Loucy (cell line): ENCODE measurements around the gene RASSF5.

ENCODE experiments used
- H2AFZ ChIP-seq: fragments of 200-600 bp; sonication (generic); 2 replicates; pipeline ENCODE4 v1.6.0; 2016; ENCODE audit warnings: antibody characterized with exemption, mild to moderate bottlenecking, low read length, moderate library complexity
- H3F3A ChIP-seq: fragments of 200-600 bp; 2 replicates; pipeline ENCODE4 v1.6.0; 2016; ENCODE audit warnings: antibody characterized with exemption, low read depth, mild to moderate bottlenecking
- H3K27me3 ChIP-seq: fragments of 200-600 bp; sonication (generic); 2 replicates; pipeline ENCODE4 v1.6.1; 2014; ENCODE audit warnings: low read length, mild to moderate bottlenecking; ENCODE audit not compliant: insufficient read depth, poor library complexity, severe bottlenecking
- H3K36me3 ChIP-seq: fragments of 200-600 bp; sonication (generic); 2 replicates; pipeline ENCODE4 v1.6.1; 2016; ENCODE audit warnings: low read length; ENCODE audit not compliant: insufficient read depth
- H3K4me1 ChIP-seq: fragments of 200-600 bp; sonication (generic); 2 replicates; pipeline ENCODE4 v1.5.1; 2014; ENCODE audit warnings: low read length, mild to moderate bottlenecking; ENCODE audit not compliant: insufficient read depth, poor library complexity, severe bottlenecking
- H3K4me2 ChIP-seq: fragments of 200-600 bp; sonication (generic); 2 replicates; pipeline ENCODE4 v1.6.0; 2014; ENCODE audit warnings: antibody characterized with exemption, low read length, low read depth, mild to moderate bottlenecking; ENCODE audit not compliant: poor library complexity, severe bottlenecking
- H3K4me3 ChIP-seq: fragments of 200-600 bp; sonication (generic); 2 replicates; pipeline ENCODE4 v1.5.1; 2014; ENCODE audit warnings: low read length, mild to moderate bottlenecking, mixed read lengths; ENCODE audit not compliant: poor library complexity, severe bottlenecking
- H3K79me2 ChIP-seq: fragments of 200-600 bp; sonication (generic); 2 replicates; pipeline ENCODE4 v1.6.1; 2014; ENCODE audit warnings: low read length; ENCODE audit not compliant: insufficient read depth
- H3K9ac ChIP-seq: fragments of 200-600 bp; sonication (generic); 2 replicates; pipeline ENCODE4 v1.6.0; 2014; ENCODE audit warnings: mild to moderate bottlenecking, low read depth, low read length, moderate library complexity; ENCODE audit not compliant: poor library complexity, severe bottlenecking
- H3K9me2 ChIP-seq: fragments of 200-600 bp; sonication (generic); replicated peaks from 2 replicates; pipeline ENCODE4 v1.6.1; 2016; ENCODE audit warnings: low read depth, low read length, mixed read lengths
- H3K9me3 ChIP-seq: fragments of 200-600 bp; sonication (generic); 2 replicates; pipeline ENCODE4 v1.6.1; 2014; ENCODE audit warnings: mild to moderate bottlenecking, antibody characterized with exemption, low read length, low read depth; ENCODE audit not compliant: insufficient read depth
- H4K20me1 ChIP-seq: fragments of 200-600 bp; sonication (generic); 2 replicates; pipeline ENCODE4 v1.6.0; 2014; ENCODE audit warnings: antibody characterized with exemption, low read length, mild to moderate bottlenecking; ENCODE audit not compliant: insufficient read depth, poor library complexity, severe bottlenecking
- CTCF ChIP-seq: fragments of 200-600 bp; sonication (generic); conservative IDR thresholded peaks from 2 replicates; pipeline ENCODE4 v1.5.1; 2014; ENCODE audit warnings: mild to moderate bottlenecking, antibody characterized with exemption, low read length
- EZH2phosphoT487 ChIP-seq: fragments of 200-600 bp; IDR thresholded peaks from 2 replicates; pipeline ENCODE4 v1.6.1; 2018; ENCODE audit warnings: antibody characterized with exemption, mild to moderate bottlenecking, moderate library complexity, borderline replicate concordance

RASSF5 gene, protein sequence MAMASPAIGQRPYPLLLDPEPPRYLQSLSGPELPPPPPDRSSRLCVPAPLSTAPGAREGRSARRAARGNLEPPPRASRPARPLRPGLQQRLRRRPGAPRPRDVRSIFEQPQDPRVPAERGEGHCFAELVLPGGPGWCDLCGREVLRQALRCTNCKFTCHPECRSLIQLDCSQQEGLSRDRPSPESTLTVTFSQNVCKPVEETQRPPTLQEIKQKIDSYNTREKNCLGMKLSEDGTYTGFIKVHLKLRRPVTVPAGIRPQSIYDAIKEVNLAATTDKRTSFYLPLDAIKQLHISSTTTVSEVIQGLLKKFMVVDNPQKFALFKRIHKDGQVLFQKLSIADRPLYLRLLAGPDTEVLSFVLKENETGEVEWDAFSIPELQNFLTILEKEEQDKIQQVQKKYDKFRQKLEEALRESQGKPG

GRCh38 chr1:206507284-206508129 is at the start of gene RASSF5:
Gene RASSF5 (plus strand): TSS chr1:206507531. CDS start chr1:206507603, 72 bp downstream.
- peaks cover 5% of the 10 kb centered on the region for H3K4me1 ChIP-seq
- H3K9ac ChIP-seq, result no peak within 1 kb of the TSS
- no peaks in the 10 kb centered on the region for H3F3A ChIP-seq
- H3K36me3 ChIP-seq, result no peaks in the 10 kb centered on the region
- H3K27me3 ChIP-seq, result no peaks in the 10 kb centered on the region
- H3K79me2 ChIP-seq, result no peaks in the 10 kb centered on the region
- H4K20me1 ChIP-seq, result no peaks in the 10 kb centered on the region
- no peak within 1 kb of the TSS for H3K4me2 ChIP-seq
- no peaks in the 10 kb centered on the region for H3K9me3 ChIP-seq
- TF ChIP-seq EZH2phosphoT487 (no peak), CTCF (no peak)
- H3K4me3 ChIP-seq, result no peak within 1 kb of the TSS
- no peak within 1 kb of the TSS for H2AFZ ChIP-seq
- H3K9me2 ChIP-seq, result no peaks in the 10 kb centered on the region

DNA sequence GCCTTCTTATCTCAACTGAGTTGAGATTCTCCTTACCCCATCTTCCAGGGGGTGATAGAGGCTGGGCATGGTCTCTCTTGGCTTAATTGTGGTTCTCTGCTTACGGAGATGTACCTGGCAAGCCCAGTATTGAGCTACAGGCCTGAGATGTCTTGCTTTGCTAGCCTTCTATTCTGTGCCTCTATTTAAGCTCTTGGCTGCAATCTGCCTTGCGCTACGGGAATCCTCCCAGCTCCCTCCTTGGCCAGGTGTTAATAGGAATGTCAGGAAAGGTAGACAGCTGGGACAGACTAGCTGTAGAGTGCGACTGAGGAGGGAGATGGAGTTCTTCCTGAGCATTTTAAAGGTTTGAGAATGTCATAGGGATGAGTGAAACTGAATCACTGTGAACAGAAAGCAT is 47.6 kb upstream of the RASSF5 start:
- Histone ChIP-seq H4K20me1 (no peaks in the 10 kb centered on the region), H3K27me3 (no peaks in the 10 kb centered on the region), H3K9me2 (no peaks in the 10 kb centered on the region), H3K4me1 (peaks cover 11% of the 10 kb centered on the region), H3K4me2 (no peak overlapping the region), H2AFZ (no peak overlapping the region), H3K36me3 (peaks cover 31% of the 10 kb centered on the region; the same call in 1 of the 2 replicates), H3K9ac (no peak overlapping the region), H3K4me3 (no peak overlapping the region), H3K79me2 (no peaks in the 10 kb centered on the region), H3K9me3 (no peaks in the 10 kb centered on the region), H3F3A (no peaks in the 10 kb centered on the region)
- TF ChIP-seq CTCF, result no peak
- TF ChIP-seq EZH2phosphoT487, result no peak

DNA sequence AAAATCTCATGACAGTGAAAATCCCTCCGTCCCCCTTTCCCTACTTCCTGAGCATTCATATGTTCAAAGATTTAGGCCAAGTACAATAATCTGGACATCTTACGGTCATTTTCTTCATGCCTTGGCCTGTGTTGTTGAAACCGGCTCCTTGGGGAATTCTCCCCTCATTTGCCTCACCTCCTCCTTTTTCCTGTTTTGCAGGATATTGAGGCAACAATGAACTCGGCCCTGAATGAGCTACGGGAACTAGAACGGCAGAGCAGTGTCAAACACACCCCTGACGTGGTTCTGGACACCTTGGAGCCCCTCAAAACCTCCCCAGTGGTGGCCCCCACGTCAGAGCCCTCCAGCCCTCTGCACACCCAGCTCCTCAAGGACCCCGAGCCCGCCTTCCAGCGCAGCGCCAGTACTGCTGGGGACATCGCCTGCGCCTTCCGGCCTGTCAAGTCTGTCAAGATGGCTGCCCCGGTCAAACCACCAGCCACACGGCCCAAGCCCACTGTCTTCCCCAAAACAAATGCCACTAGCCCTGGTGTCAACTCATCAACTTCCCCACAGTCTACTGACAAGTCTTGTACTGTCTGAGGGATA is 46.4 kb upstream of the RASSF5 start:
- Histone ChIP-seq H3K9me2 (no peaks in the 10 kb centered on the region), H3K9ac (no peak overlapping the region)

More for the DNA sequence above, 46.4 kb upstream of the RASSF5 start:
- no peaks in the 10 kb centered on the region for H3F3A ChIP-seq
- H3K27me3 ChIP-seq, result no peaks in the 10 kb centered on the region
- peaks cover 24% of the 10 kb centered on the region; the same call in 1 of the 2 replicates for H3K36me3 ChIP-seq
- H4K20me1 ChIP-seq, result no peaks in the 10 kb centered on the region
- H2AFZ ChIP-seq, result no peak overlapping the region
- H3K79me2 ChIP-seq, result no peaks in the 10 kb centered on the region
- peaks cover 13% of the 10 kb centered on the region for H3K4me1 ChIP-seq
- H3K9me3 ChIP-seq, result no peaks in the 10 kb centered on the region
- H3K4me2 ChIP-seq, result no peak overlapping the region
- TF ChIP-seq EZH2phosphoT487 (no peak), CTCF (no peak)
- H3K4me3 ChIP-seq, result no peak overlapping the region
